Measurements from ENCODE around the gene IRF8.

The IRF8 gene

DNA sequence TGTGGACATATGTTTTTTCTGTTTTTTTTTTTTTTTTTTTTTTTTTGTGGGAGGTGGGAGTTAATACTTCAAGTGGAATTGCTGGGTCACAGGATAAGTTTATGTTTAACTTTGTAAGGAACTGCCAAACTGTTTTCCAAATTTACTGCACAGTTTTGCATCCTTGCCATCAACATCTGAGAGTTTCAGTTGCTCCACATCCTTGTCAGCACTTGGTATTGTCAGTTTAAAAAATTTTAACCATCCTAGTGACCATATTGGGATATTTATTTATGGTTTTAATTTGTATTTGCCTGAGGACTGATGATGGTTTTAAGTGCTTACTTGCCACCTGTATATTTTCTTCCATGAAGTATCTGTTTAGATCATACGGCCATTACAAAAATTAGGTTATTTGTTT is 34.0 kb upstream of the IRF8 start:
- Histone ChIP-seq H3K36me3 (ENCODE audit: insufficient read depth, low read length) (no peaks in the 10 kb centered on the region), H3K27me3 (ENCODE audit: insufficient read depth, low read length, poor library complexity, severe bottlenecking) (no peaks in the 10 kb centered on the region), H3K4me1 (ENCODE audit: insufficient read depth, low read length, poor library complexity, severe bottlenecking) (no peaks in the 10 kb centered on the region)

DNA sequence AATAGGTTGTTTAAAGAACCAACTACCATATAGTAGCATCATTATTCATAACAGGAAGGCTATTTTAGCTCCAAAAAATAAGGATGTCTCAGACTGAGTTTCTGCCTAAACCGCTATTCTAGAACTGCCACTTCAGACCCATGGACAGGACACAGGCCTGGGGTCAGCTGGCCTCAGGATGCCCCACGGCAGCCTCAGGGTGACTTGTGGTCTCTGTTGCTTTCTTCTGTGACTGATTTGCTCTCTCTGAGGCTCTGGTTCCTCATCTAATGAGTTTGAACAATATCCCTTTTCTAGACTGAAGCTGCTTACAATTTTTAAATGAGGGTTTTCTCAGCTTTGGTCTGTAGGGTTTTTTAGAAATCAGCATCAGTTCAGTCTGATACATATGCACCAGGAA is 31.8 kb upstream of the IRF8 start:
- no peaks in the 10 kb centered on the region for H3K79me2 ChIP-seq (ENCODE audit: insufficient read depth, low read length)
- H4K20me1 ChIP-seq (ENCODE audit: insufficient read depth, low read length, poor library complexity, severe bottlenecking), result no peaks in the 10 kb centered on the region
- H2AFZ ChIP-seq (ENCODE audit: low read length), result no peak overlapping the region
- H3K4me2 ChIP-seq (ENCODE audit: low read depth, low read length, poor library complexity, severe bottlenecking), result no peak overlapping the region
- H3K4me3 ChIP-seq (ENCODE audit: low read length, poor library complexity, severe bottlenecking), result no peak overlapping the region
- H3K36me3 ChIP-seq (ENCODE audit: insufficient read depth, low read length), result no peaks in the 10 kb centered on the region
- TF ChIP-seq CTCF (conservative IDR thresholded peaks at IDR 0.05; ENCODE audit: low read length), result no peak
- no peak for TF ChIP-seq EZH2phosphoT487 (IDR thresholded peaks at IDR 0.05; ENCODE audit: borderline replicate concordance)
- H3K27me3 ChIP-seq (ENCODE audit: insufficient read depth, low read length, poor library complexity, severe bottlenecking), result no peaks in the 10 kb centered on the region
- no peaks in the 10 kb centered on the region for H3K9me3 ChIP-seq (ENCODE audit: insufficient read depth, low read depth, low read length)
- H3K9me2 ChIP-seq (replicated peaks; ENCODE audit: low read depth, low read length), result no peaks in the 10 kb centered on the region
- no peaks in the 10 kb centered on the region for H3F3A ChIP-seq (ENCODE audit: low read depth)
- H3K9ac ChIP-seq (ENCODE audit: low read depth, low read length, poor library complexity, severe bottlenecking), result no peak overlapping the region
- no peaks in the 10 kb centered on the region for H3K4me1 ChIP-seq (ENCODE audit: insufficient read depth, low read length, poor library complexity, severe bottlenecking)

More for the DNA sequence above, 34.0 kb upstream of the IRF8 start:
- H4K20me1 ChIP-seq (ENCODE audit: insufficient read depth, low read length, poor library complexity, severe bottlenecking), result no peaks in the 10 kb centered on the region
- no peaks in the 10 kb centered on the region for H3K9me3 ChIP-seq (ENCODE audit: insufficient read depth, low read depth, low read length)
- H3F3A ChIP-seq (ENCODE audit: low read depth), result no peaks in the 10 kb centered on the region
- no peaks in the 10 kb centered on the region for H3K9me2 ChIP-seq (replicated peaks; ENCODE audit: low read depth, low read length)
- TF ChIP-seq EZH2phosphoT487 (IDR thresholded peaks at IDR 0.05; ENCODE audit: borderline replicate concordance) (no peak), CTCF (conservative IDR thresholded peaks at IDR 0.05; ENCODE audit: low read length) (no peak)
- H3K4me2 ChIP-seq (ENCODE audit: low read depth, low read length, poor library complexity, severe bottlenecking), result no peak overlapping the region
- no peaks in the 10 kb centered on the region for H3K79me2 ChIP-seq (ENCODE audit: insufficient read depth, low read length)
- H2AFZ ChIP-seq (ENCODE audit: low read length), result no peak overlapping the region
- H3K4me3 ChIP-seq (ENCODE audit: low read length, poor library complexity, severe bottlenecking), result no peak overlapping the region
- no peak overlapping the region for H3K9ac ChIP-seq (ENCODE audit: low read depth, low read length, poor library complexity, severe bottlenecking)

DNA sequence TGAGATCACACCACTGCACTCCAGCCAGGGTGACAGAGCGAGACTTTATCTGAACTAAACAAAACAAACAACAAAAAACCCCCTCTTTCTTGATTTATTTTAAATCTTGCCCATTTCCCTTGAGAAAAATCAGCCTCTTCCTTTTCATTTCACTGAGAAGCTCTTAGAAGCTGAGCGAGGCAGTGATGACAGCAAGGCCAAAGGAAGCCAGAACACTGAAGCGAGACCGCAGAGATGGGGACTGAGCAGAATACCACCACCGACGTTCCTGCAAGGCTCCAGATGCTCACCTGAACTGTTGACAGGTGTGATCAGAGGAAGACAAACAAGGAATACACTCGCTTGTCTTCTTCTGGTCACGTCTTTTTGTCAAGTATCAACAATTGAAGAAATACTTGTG is 30.5 kb upstream of the IRF8 start:
- no peak for TF ChIP-seq EZH2phosphoT487 (IDR thresholded peaks at IDR 0.05; ENCODE audit: borderline replicate concordance)
- no peak for TF ChIP-seq CTCF (conservative IDR thresholded peaks at IDR 0.05; ENCODE audit: low read length)
- Histone ChIP-seq H3K9me3 (ENCODE audit: insufficient read depth, low read depth, low read length) (no peaks in the 10 kb centered on the region), H4K20me1 (ENCODE audit: insufficient read depth, low read length, poor library complexity, severe bottlenecking) (no peaks in the 10 kb centered on the region), H2AFZ (ENCODE audit: low read length) (no peak overlapping the region), H3K9ac (ENCODE audit: low read depth, low read length, poor library complexity, severe bottlenecking) (no peak overlapping the region), H3K4me2 (ENCODE audit: low read depth, low read length, poor library complexity, severe bottlenecking) (no peak overlapping the region), H3K4me3 (ENCODE audit: low read length, poor library complexity, severe bottlenecking) (no peak overlapping the region), H3F3A (ENCODE audit: low read depth) (no peaks in the 10 kb centered on the region), H3K9me2 (replicated peaks; ENCODE audit: low read depth, low read length) (no peaks in the 10 kb centered on the region), H3K4me1 (ENCODE audit: insufficient read depth, low read length, poor library complexity, severe bottlenecking) (no peaks in the 10 kb centered on the region), H3K79me2 (ENCODE audit: insufficient read depth, low read length) (no peaks in the 10 kb centered on the region), H3K27me3 (ENCODE audit: insufficient read depth, low read length, poor library complexity, severe bottlenecking) (no peaks in the 10 kb centered on the region), H3K36me3 (ENCODE audit: insufficient read depth, low read length) (no peaks in the 10 kb centered on the region)
